Cerebellar cortex (tissue), 1 donor: Measurements from ENCODE around the gene TMEM183A.
A peak's percentile ranks its signal among the peaks of the same experiment; 100 is the strongest.
"Not testable (repeated sequence)": the region's sequence is repeated elsewhere in the genome, so short reads cannot be mapped to it uniquely, and the experiment has no call there.

Experiments
- DNase-seq: peaks from one replicate; pipeline ENCODE4 v3.0.0-alpha.2; 2015; ENCODE audit warnings: low spot score

TMEM183A gene

GRCh38 chr1:202987255-202987654 is 19.9 kb upstream of the TMEM183A start:
- no peak for DNase-seq

GRCh38 chr1:202987922-202988583 is 19.1 kb upstream of the TMEM183A start:
- no peak for DNase-seq

DNA sequence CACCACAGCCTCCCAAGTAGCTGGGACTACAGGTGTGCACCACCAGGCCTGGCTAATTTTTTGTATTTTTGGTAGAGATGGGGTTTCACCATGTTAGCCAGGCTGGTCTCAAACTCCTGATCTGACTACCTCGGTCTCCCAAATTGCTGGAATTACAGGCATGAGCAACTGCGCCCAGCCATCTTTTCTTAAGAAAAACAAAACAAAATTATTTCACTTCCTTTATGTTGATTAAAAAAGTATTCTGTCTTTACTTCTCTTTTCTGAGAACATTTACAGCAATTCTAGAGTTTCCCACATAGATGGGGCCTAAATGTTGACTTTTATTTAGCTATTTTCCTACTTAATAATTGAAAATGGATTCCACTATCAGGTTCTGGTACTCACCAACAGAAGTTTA is 17.3 kb upstream of the TMEM183A start:
- no peak for DNase-seq

GRCh38 chr1:202991112-202991511 is 16.1 kb upstream of the TMEM183A start:
- DNase-seq = no peak

DNA sequence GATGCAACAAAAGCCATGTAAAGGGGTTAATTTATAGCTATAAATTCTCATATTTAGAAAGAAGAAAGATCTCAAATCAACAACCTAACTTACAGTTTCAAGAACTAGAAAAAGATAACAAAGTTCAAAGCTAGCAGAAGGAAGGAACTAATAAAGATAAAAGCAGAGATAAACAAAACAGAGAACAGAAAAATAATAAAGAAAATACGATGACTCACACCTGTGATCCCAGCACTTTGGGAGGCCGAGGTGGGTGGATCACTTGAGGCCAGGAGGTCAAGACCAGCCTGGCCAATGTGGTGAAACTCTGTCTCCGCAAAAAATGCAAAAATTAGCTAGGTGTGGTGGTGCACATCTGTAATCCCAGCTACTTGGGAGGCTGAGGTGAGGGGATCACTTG is 12.4 kb upstream of the TMEM183A start:
- no peak for DNase-seq

GRCh38 chr1:202998836-202999750 is 8.1 kb upstream of the TMEM183A start:
- DNase-seq = peak; percentile 76

DNA sequence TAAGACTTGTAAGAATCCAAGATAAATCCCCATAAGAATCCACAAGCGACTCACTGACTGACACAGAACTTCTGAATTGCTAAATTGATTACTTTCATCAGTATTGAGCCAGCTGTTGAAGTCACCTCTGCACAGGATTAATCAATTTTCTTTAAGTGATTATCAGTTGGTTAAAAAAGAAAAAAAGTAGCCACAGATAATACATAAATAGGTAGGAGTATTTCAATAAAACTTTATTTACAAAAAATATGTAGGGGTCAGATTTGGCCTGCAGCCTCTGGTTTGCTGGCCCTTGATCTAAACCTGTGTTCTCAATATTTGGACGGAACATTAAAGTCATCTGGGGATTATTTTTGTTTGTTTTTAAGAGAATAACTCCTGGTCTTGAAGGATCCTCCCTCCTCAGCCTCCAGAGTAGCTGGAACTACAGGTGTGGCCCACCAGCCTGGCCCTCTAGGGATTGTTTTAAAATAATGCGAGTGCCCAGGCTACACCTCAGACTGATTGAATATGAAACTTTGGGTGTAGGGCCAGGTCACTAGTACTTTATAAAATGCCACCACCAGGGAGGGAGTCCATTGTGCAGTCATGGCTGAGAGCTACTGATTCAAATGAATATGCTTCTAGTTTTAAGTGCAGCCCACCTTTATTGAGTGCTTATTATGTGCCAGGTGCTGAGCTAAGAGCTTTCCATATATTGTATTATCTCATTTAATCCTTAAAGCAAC is 6.8 kb upstream of the TMEM183A start:
- DNase-seq = no peak

- DNase-seq = no peak
Measured at GRCh38 chr1:203001986-203002385, 5.2 kb upstream of the TMEM183A start.

DNA sequence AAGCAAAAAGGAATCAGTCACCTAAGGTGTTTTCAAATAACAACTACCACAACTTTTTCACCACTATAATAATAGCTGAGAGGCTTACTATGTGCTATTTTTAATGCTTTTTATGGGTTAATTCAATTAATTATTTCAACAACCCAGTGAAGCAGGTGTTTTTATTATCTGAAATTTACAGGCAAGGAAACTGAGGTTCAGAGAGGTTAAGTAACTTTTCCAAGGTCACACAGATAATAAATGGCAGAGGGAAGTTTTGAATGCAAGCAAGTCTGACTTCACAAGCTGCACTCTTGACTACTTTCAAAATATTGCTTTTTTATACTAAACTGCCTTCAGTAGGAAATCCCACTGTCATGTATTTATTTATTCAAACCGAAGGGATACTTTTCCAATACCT is 4.2 kb upstream of the TMEM183A start:
- no peak for DNase-seq

- DNase-seq = not testable (repeated sequence)
Measured at GRCh38 chr1:203005395-203006142, 1.6 kb upstream of the TMEM183A start.

DNA sequence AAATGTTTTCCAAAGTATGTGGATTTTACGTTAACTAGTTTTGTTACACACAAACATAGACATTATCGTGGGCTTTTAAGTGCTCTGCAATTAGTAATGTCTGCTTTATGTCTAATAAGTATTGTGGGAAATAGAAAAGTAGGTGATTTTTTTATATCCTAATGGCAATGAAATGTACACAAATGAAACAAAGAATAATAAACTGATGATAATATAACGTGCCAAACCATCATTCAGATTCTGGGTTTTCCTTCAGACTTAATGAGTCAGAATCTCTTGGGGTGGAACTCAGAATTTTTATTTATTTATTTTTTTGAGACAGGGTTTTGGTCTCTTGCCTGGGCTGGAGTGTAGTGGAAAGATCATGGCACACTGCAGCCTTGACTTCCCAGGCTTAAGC is 2.0 kb downstream of the TMEM183A start:
- no peak for DNase-seq

- no peak for DNase-seq
Measured at GRCh38 chr1:203011582-203011981, 4.4 kb downstream of the TMEM183A start.

- no peak for DNase-seq
Measured at GRCh38 chr1:203017061-203017460, 9.9 kb downstream of the TMEM183A start.

GRCh38 chr1:203017692-203018091 is 10.5 kb downstream of the TMEM183A start:
- no peak for DNase-seq

DNA sequence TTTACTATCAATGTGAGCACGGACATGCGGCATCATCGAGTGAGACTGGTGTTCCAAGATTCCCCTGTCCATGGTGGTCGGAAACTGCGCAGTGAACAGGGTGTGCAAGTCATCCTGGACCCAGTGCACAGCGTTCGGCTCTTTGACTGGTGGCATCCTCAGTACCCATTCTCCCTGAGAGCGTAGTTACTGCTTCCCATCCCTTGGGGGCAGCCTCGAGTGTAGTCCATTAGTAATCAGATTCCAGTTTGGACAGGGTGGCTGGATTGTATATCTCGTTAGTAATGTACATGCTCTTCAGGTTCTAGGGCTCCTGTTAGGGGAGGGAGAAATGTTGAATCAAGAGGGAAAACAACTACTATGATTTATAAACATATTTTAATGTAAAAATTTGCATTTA is 15.7 kb downstream of the TMEM183A start:
- not testable (repeated sequence) for DNase-seq

DNA sequence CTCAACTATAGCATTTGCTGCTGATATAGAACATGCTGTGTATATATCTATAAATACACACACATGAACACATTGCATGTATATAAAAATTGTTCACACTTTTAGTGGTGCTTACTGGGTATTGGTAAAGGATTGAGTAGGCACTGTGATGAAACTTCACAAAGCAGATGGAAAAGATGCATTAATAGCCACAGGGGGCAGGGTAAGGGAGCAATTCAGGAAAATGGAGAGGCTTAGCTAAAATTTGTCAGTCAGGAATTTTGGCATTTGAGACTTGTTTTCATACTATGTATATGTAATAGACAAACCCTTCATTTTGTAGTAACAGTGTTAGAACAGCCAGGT is 18.5 kb downstream of the TMEM183A start:
- no peak for DNase-seq

- DNase-seq = peak; percentile 87
Measured at GRCh38 chr1:203026031-203026665, 19.0 kb downstream of the TMEM183A start, which contains the start of gene PPFIA4. TSS of gene PPFIA4 (plus strand) at chr1:203026491. CDS start at chr1:203039009, 12,518 bp downstream.

- DNase-seq = peak; percentile 59
Measured at GRCh38 chr1:203026666-203027663, 19.8 kb downstream of the TMEM183A start.

- DNase-seq = no peak
Measured at GRCh38 chr1:203028067-203028783, 21.1 kb downstream of the TMEM183A start.
